Body of pancreas (tissue), 4 donors: ENCODE data around the gene NUBPL. TPM values are rescaled to one million over a fixed set of nuclear protein-coding genes. Genes with fewer than 3 reads are reported as not detected.
"Not testable (repeated sequence)": the region's sequence is repeated elsewhere in the genome, so short reads cannot be mapped to it uniquely, and the experiment has no call there.

ENCODE experiments used
- ATAC-seq: fragments of 150-250 bp; one replicate; pipeline ENCODE4 v1.9.1; 2016
- DNase-seq, 4 donors: peaks; one replicate each; pipeline ENCODE4 v3.0.0-alpha.2; 2019
- H3K27ac ChIP-seq, 4 donors: fragments of 200-600 bp; sonication (generic); 1 replicate in 3 of 4; 2 replicates in 1 of 4; pipeline versions ENCODE4 v1.5.1 to v1.6.1; 2016 to 2019; ENCODE audit warnings: mild to moderate bottlenecking in 1 of 4, mixed read lengths in 1 of 4, moderate library complexity in 1 of 4
- H3K27me3 ChIP-seq, 2 donors: fragments of 200-600 bp; sonication (generic); one replicate each; pipeline ENCODE4 v1.6.0; 2016; ENCODE audit warnings: mild to moderate bottlenecking in 1 of 2
- H3K36me3 ChIP-seq, 2 donors: fragments of 200-600 bp; sonication (generic); replicated peaks in 1 of 2; 2 replicates each; pipeline ENCODE4 v1.5.1; 2016; ENCODE audit warnings: low read depth in 2 of 2; ENCODE audit not compliant: insufficient read depth in 1 of 2
- H3K4me1 ChIP-seq: fragments of 200-600 bp; sonication (generic); one replicate; pipeline ENCODE4 v1.6.0; 2016
- H3K4me3 ChIP-seq, 2 donors: fragments of 200-600 bp; sonication (generic); 1 replicate in 1 of 2; 2 replicates in 1 of 2; pipeline ENCODE4 v1.5.1; 2016 to 2019
- H3K9me3 ChIP-seq, 3 donors: fragments of 200-600 bp; sonication (generic); 1 replicate in 2 of 3; 2 replicates in 1 of 3; pipeline ENCODE4 v1.5.1; 2016
- POLR2A ChIP-seq, 3 donors: fragments of 450-650 bp; IDR thresholded peaks; one replicate each; pipeline ENCODE4 v1.6.1; 2016; ENCODE audit warnings: antibody characterized with exemption in 3 of 3, mild to moderate bottlenecking in 2 of 3
- WGBS, 2 donors: methylation state at CpG; one replicate each; pipeline ENCODE4 v1.1.5; 2017; 5-methylcytosine and 5-hydroxymethylcytosine counted together
- intact Hi-C: fragments of 100-400 bp; cut with DNase I; formaldehyde crosslinking; loops from one replicate; pipeline ENCODE4 v1.15.1; 2023
- total RNA-seq, 2 donors: library from RNA; depleted of rRNA; stranded (reverse); fragments of >200 nt; gene quantifications; one replicate each; pipeline ENCODE4 v1.1.0, GENCODE V29; 2016
- TF ChIP-seq, protein P1 (sequence below), 7 experiments: fragments of 450-650 bp in 4 of 7; fragments of 200-600 bp in 3 of 7; sonication (generic) in 3 of 7; IDR thresholded peaks; one replicate each; pipeline ENCODE4 v1.5.1; 2016 to 2019; ENCODE audit warnings: antibody characterized with exemption in 7 of 7

NUBPL gene
- total RNA-seq, 2 donors from 2014 or later = 4.7 to 18.5 TPM

DNA sequence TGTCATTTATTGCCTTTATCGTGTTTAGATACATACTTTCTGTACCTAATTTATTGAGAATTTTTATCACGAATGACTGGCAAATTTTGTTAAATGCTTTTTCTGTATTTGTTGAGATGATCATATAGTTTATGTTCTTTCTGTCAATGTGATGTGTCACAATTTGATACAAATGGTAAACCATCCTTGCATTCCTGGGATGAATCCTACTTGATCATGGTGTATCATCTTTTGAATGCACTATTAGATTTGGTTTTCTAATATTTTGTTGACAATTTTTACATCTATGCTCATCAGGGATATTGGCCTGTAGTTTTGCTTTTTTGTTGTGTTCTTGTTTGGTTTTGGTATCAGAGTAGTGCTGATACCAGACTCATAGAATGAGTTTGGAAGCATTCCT is 185.1 kb downstream of the NUBPL start:
- Histone ChIP-seq H3K4me1 (no peaks in the 10 kb centered on the region), H3K27me3 (no peaks in the 10 kb centered on the region), H3K4me3 (no peak overlapping the region), H3K9me3 (peaks cover 0 to 9% (median 0%) of the 10 kb centered on the region in 3 donors), H3K27ac (no peak overlapping the region), H3K36me3 (no peaks in the 10 kb centered on the region)
- DNase-seq (no peak), ATAC-seq (no peak)
- intact Hi-C loops = no loop called here
- 89 to 90% methylated on average over 2 of the region's 2 CpGs for WGBS, 2 donors
- TF ChIP-seq, protein P1, sequence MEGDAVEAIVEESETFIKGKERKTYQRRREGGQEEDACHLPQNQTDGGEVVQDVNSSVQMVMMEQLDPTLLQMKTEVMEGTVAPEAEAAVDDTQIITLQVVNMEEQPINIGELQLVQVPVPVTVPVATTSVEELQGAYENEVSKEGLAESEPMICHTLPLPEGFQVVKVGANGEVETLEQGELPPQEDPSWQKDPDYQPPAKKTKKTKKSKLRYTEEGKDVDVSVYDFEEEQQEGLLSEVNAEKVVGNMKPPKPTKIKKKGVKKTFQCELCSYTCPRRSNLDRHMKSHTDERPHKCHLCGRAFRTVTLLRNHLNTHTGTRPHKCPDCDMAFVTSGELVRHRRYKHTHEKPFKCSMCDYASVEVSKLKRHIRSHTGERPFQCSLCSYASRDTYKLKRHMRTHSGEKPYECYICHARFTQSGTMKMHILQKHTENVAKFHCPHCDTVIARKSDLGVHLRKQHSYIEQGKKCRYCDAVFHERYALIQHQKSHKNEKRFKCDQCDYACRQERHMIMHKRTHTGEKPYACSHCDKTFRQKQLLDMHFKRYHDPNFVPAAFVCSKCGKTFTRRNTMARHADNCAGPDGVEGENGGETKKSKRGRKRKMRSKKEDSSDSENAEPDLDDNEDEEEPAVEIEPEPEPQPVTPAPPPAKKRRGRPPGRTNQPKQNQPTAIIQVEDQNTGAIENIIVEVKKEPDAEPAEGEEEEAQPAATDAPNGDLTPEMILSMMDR (IDR thresholded peaks at IDR 0.05) = no peak
- TF ChIP-seq POLR2A (IDR thresholded peaks at IDR 0.05) = no peak

DNA sequence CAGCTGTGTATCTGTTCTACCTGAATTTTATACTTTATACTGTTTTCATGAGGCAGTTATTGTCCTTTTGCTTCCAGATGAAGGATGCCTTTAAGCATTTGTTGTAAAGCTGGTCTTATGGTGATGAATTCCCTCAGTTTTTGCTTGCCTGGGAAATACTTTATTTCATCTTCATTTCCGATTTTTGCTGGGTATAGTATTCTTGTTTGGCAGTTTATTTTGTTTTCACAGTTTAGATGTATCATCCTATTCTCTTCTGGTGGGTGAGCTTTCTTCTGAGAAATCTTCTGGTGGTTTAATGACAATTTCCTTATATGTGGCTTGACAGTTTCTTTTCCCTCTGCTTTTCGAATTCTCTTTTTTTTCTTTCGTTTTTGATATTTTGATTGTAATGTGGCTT is 188.1 kb downstream of the NUBPL start:
- Histone ChIP-seq H3K4me3 (no peak overlapping the region), H3K27me3 (no peaks in the 10 kb centered on the region), H3K27ac (no peak overlapping the region), H3K36me3 (no peaks in the 10 kb centered on the region), H3K9me3 (peaks cover 0 to 9% (median 0%) of the 10 kb centered on the region in 3 donors), H3K4me1 (no peaks in the 10 kb centered on the region)
- WGBS, 2 donors = 84 to 88% methylated on average over 3 of the region's 3 CpGs
- TF ChIP-seq, protein P1 (IDR thresholded peaks at IDR 0.05) = no peak
- TF ChIP-seq POLR2A (IDR thresholded peaks at IDR 0.05) = no peak
- DNase-seq = no peak
- ATAC-seq = no peak
- intact Hi-C loops = no loop called here

GRCh38 chr14:31751047-31751446 is 189.8 kb downstream of the NUBPL start:
- ATAC-seq, DNase-seq, H3K4me3 ChIP-seq, intact Hi-C loops, H3K4me1 ChIP-seq, H3K27me3 ChIP-seq, H3K27ac ChIP-seq, H3K9me3 ChIP-seq, H3K36me3 ChIP-seq: not testable (repeated sequence)
- 88 to 100% methylated on average over 1 of the region's 1 CpG for WGBS, 2 donors

DNA sequence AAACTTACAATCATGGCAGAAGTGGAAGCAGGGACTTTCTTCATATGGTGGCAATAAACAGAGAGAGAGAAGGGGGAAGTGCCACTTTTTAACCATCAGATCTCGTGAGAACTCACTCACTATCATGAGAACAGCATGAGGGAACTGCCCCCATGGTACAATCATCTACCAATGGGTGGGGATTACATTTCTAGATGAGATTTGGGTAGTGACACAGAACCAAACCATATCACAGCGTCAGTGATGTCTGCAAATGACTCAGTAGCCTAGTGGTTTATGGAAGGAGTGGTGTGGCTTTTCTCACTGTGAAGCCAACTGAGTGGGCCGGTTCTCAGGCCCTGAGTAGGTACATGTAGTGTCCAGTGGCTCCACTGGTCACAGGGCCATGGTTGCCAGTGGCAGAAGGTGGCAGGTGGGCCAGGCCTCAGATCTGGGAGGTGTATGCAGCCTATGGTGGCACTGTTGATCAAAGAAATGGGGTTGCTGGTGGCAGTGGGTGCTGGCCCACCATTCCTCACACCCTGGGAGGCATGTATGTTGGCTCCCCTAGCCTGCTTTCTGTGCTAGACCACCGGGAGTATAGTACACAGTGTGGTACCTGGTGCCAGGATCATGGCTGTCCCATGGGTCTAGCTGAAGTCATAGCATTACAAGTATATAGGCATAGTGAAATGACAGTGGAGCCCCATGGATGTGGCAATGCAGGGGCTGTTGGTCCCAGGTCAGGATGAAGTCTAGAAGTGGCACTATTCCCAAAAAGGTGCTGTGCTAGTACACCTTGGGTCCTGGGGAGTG is 191.9 kb downstream of the NUBPL start:
- Histone ChIP-seq H3K27me3 (no peaks in the 10 kb centered on the region), H3K27ac (no peak overlapping the region), H3K9me3 (no peaks in the 10 kb centered on the region), H3K4me3 (no peak overlapping the region), H3K4me1 (no peaks in the 10 kb centered on the region), H3K36me3 (no peaks in the 10 kb centered on the region)
- 83 to 94% methylated on average over 3 to 4 of the region's 4 CpGs for WGBS, 2 donors
- no peak for ATAC-seq
- intact Hi-C loops = no loop called here
- peak in 1 of 4 donors; percentile 9 for DNase-seq
- TF ChIP-seq, protein P1 (IDR thresholded peaks at IDR 0.05) = no peak
- no peak for TF ChIP-seq POLR2A (IDR thresholded peaks at IDR 0.05)

DNA sequence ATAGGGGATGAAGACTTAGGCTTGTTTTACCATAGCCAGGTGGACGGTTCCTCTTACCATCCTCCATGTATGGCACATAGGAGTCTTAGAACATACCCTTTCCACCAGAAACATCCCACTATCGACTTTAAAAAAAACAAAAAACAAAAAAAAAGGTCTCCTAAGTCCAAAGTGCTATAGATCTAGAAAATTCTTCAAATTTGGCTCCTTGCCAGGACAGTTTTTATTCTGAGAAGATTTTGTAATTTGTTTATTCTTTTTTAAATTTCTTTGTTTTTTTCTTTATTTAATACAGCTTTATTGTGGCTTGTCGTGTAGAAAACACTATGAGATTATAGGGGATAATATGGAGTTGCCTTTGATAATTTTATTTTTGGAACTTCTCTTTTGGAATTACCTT is 197.7 kb downstream of the NUBPL start:
- no peak for DNase-seq
- H3K36me3 ChIP-seq = no peaks in the 10 kb centered on the region
- no peak overlapping the region for H3K4me3 ChIP-seq
- H3K27ac ChIP-seq = no peak overlapping the region
- intact Hi-C loops = no loop called here
- ATAC-seq = no peak
- TF ChIP-seq, protein P1 (IDR thresholded peaks at IDR 0.05) = no peak
- no peak for TF ChIP-seq POLR2A (IDR thresholded peaks at IDR 0.05)
- H3K27me3 ChIP-seq = no peaks in the 10 kb centered on the region
- 56 to 59% methylated on average over 3 of the region's 3 CpGs for WGBS, 2 donors
- no peaks in the 10 kb centered on the region for H3K9me3 ChIP-seq
- H3K4me1 ChIP-seq = no peaks in the 10 kb centered on the region
